Activated B cell treated with CpG ODN at 0.5 μM for 24 hours (primary cell): ENCODE measurements around the gene ASPA. TPM values are rescaled to one million over a fixed set of nuclear protein-coding genes. Genes with fewer than 3 reads are reported as not detected.
"Not testable (repeated sequence)": the region's sequence is repeated elsewhere in the genome, so short reads cannot be mapped to it uniquely, and the experiment has no call there.

Source experiments
- ATAC-seq: fragments of 200-7000 bp; cut with Tn5 transposase; one replicate; pipeline ENCODE4 v1.10.0; 2021; ENCODE audit warnings: low read depth, mild to moderate bottlenecking, moderate library complexity
- CTCF ChIA-PET: fragments of 350-600 bp; sonication (Branson Sonifier 250); formaldehyde crosslinking; loops from one replicate; lab custom pipeline; 2021; ENCODE audit warnings: antibody characterized with exemption; lab: Charles Lee
- POLR2A ChIA-PET: fragments of 350-600 bp; sonication (Branson Sonifier 250); formaldehyde crosslinking; loops from one replicate; lab custom pipeline; 2021; ENCODE audit warnings: antibody characterized with exemption; lab: Charles Lee
- DNase-seq: peaks from one replicate; pipeline ENCODE4 v3.0.0; 2022
- H3K27ac Mint-ChIP-seq: one replicate; pipeline ENCODE4 v1.8.0; 2020; ENCODE audit warnings: mixed read lengths
- H3K27me3 Mint-ChIP-seq: one replicate; pipeline ENCODE4 v1.8.0; 2021; ENCODE audit warnings: mixed read lengths
- H3K36me3 Mint-ChIP-seq: one replicate; pipeline ENCODE4 v1.8.0; 2021; ENCODE audit warnings: low read depth, mixed read lengths
- H3K4me1 Mint-ChIP-seq: one replicate; pipeline ENCODE4 v1.8.0; 2021; ENCODE audit warnings: mixed read lengths
- H3K4me3 Mint-ChIP-seq: one replicate; pipeline ENCODE4 v1.8.0; 2020; ENCODE audit warnings: mild to moderate bottlenecking, mixed read lengths
- H3K9me3 Mint-ChIP-seq: one replicate; pipeline ENCODE4 v1.8.0; 2020; ENCODE audit warnings: mixed read lengths
- CTCF ChIP-seq: fragments of 200-600 bp; IDR thresholded peaks from one replicate; pipeline ENCODE4 v1.8.0; 2022; ENCODE audit warnings: antibody characterized with exemption, mild to moderate bottlenecking
- intact Hi-C: fragments of 100-400 bp; cut with micrococcal nuclease; formaldehyde crosslinking; loops from one replicate; pipeline ENCODE4 v1.15.1; 2024
- total RNA-seq: library from RNA; stranded (reverse); gene quantifications from 2 replicates; pipeline ENCODE4 v1.2.3, GENCODE V29; 2022

The ASPA gene
- total RNA-seq, 1 donor from 2014 or later: not detected

GRCh38 chr17:3512505-3513171 lies 36.8 kb downstream of the ASPA start:
- no peak overlapping the region for H3K27ac Mint-ChIP-seq

GRCh38 chr17:3513305-3514035 lies 37.7 kb downstream of the ASPA start:
- Mint-ChIP-seq H3K27ac (no peak overlapping the region), H3K36me3 (peaks cover 5% of the 10 kb centered on the region), H3K9me3 (peaks cover 3% of the 10 kb centered on the region), H3K27me3 (no peaks in the 10 kb centered on the region), H3K4me3 (no peak overlapping the region), H3K4me1 (no peaks in the 10 kb centered on the region)
- ATAC-seq (no peak), DNase-seq (no peak)
- ChIA-PET POLR2A (no interaction called here), CTCF (no interaction called here)
- no peak for TF ChIP-seq CTCF
- intact Hi-C loops: no loop called here

More at GRCh38 chr17:3512505-3513171, 36.8 kb downstream of the ASPA start:
- ChIA-PET POLR2A (no interaction called here), CTCF (no interaction called here)
- no peak for TF ChIP-seq CTCF
- intact Hi-C loops: no loop called here
- Mint-ChIP-seq H3K36me3 (peaks cover 5% of the 10 kb centered on the region), H3K9me3 (peaks cover 3% of the 10 kb centered on the region), H3K4me1 (no peaks in the 10 kb centered on the region), H3K27me3 (no peaks in the 10 kb centered on the region), H3K4me3 (no peak overlapping the region)
- DNase-seq: no peak
- ATAC-seq: no peak

GRCh38 chr17:3514167-3514566 lies 38.4 kb downstream of the ASPA start:
- H3K27ac Mint-ChIP-seq, POLR2A ChIA-PET, H3K27me3 Mint-ChIP-seq, DNase-seq, intact Hi-C loops, H3K4me1 Mint-ChIP-seq, H3K4me3 Mint-ChIP-seq, ATAC-seq, CTCF ChIA-PET, H3K9me3 Mint-ChIP-seq, H3K36me3 Mint-ChIP-seq: not testable (repeated sequence)

GRCh38 chr17:3514873-3515272 lies 39.1 kb downstream of the ASPA start:
- H3K4me3 Mint-ChIP-seq: no peak overlapping the region

GRCh38 chr17:3519472-3519871 lies 43.7 kb downstream of the ASPA start:
- CTCF ChIA-PET, H3K4me3 Mint-ChIP-seq, ATAC-seq, H3K27ac Mint-ChIP-seq, POLR2A ChIA-PET, H3K27me3 Mint-ChIP-seq, DNase-seq, intact Hi-C loops, H3K9me3 Mint-ChIP-seq, H3K36me3 Mint-ChIP-seq, H3K4me1 Mint-ChIP-seq: not testable (repeated sequence)

More at GRCh38 chr17:3514873-3515272, 39.1 kb downstream of the ASPA start:
- no peak for TF ChIP-seq CTCF
- Mint-ChIP-seq H3K27ac (no peak overlapping the region), H3K27me3 (no peaks in the 10 kb centered on the region), H3K4me1 (no peaks in the 10 kb centered on the region), H3K36me3 (peaks cover 5% of the 10 kb centered on the region), H3K9me3 (no peaks in the 10 kb centered on the region)
- POLR2A ChIA-PET: no interaction called here
- no peak for DNase-seq
- no peak for ATAC-seq
- intact Hi-C loops: no loop called here
- CTCF ChIA-PET: no interaction called here

- no peak overlapping the region for H3K4me3 Mint-ChIP-seq
- H3K27me3 Mint-ChIP-seq: no peaks in the 10 kb centered on the region
- H3K36me3 Mint-ChIP-seq: peaks cover 13% of the 10 kb centered on the region
- no peaks in the 10 kb centered on the region for H3K4me1 Mint-ChIP-seq
- H3K27ac Mint-ChIP-seq: no peak overlapping the region
- H3K9me3 Mint-ChIP-seq: no peaks in the 10 kb centered on the region
- ATAC-seq: no peak
- ChIA-PET POLR2A (no interaction called here), CTCF (no interaction called here)
- intact Hi-C loops: no loop called here
- no peak for DNase-seq
- TF ChIP-seq CTCF: no peak
Observed at GRCh38 chr17:3524024-3524423, 48.2 kb downstream of the ASPA start.
